CD4-positive, alpha-beta T cell treated with Interleukin-15 for 1 hour (primary cell): ENCODE measurements around the gene PLXNB2.
A peak's percentile ranks its signal among the peaks of the same experiment; 100 is the strongest.

Experiments used
- DNase-seq: peaks from one replicate; pipeline ENCODE4 v3.0.0-alpha.2; 2020

PLXNB2 gene

DNA sequence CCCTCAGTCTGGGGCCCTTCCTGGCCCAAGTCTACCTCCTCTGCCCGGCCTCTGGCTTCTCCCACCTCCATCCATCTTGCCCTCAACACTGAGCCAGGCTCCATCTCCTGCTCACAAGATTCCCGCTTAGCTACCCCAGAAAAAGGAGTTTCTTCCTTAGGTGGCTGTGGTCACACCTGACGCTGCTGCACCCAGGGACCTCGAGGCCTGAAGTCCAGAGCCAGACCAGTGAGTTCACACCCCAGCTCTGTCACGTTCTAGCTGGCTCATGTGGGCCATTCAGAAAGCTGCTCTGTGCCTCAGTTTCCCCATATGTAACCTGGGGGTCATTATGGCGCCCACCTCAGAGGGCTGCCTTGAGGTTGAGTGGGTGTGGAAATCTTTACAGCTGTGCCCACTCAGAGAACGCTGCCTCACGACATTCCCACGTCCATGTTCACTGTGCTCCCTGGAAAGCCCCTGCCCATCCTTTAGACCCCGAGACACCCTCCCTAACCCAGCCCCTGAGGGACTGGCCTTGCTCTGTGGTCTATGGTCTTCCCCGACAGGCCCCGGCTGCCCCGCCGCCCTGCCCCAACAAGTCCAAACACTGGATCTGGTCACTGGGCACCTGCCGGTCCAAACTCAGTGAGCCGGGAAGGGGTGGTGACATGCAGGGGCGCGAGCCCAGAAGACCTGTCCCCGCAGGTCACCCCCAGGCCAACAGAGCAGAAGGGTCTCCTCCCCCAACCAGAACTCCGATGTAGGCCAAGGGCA is 9.8 kb downstream of the PLXNB2 start:
- DNase-seq = no peak

- no peak for DNase-seq
Observed at GRCh38 chr22:50296658-50297490, 10.6 kb downstream of the PLXNB2 start.

DNA sequence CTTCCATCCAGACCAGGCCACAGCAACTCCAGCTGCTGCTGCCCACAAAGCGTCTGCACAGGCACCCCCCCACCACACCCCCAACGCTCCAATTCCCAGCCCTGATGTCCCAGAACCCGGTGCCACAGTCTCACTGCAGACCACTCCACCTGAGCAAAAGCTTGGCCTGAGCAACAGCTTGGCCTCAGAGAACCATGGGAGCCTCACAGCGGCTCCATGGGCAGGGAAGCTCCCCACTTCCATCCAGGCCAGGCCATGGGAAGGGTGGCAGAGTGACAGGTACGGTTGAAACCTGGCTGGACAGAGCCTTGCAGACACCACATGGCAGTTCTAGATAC is 13.2 kb downstream of the PLXNB2 start:
- DNase-seq = no peak

DNA sequence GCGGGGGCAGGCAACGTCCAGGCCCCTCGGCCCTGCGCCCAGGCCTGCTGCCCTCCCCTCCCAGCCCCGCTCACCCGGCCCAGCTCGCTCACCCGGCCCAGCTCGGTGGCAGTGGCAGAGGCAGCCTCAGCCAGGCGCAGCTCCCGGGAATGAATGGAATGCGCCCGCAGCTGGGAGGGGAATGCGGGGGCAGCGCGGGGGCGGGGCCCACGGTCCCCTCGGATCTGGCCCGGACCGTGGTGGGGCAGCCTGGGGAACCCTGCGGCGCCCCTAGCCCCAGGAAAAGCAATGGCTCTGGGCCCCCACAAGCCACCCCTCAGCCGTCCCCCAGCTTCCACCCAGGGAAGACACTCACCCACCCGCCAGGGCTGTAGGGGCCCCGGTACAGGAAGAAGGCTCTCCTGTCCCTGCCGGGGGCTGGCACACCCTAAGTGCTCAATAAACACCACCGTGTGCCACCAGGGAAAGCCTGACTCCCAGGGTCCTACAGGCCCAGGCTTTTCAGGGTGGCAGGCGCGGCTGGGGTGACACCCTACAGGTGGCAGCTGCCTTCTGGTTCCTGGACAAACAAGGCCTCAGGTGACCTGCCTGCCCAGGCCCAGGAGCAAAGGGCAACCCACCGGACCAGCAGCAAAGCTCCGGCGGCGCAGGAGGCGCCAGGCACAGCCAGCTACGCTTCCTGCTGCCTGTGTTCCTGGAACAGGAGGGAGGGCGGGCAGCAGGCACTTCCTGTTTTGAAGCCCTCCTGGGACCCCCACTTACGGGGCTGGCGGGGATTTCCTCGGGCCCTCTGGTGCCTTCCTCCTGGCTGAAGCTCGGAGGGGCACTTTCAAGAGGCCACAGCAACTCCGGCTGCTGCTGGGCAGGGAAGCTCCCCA is 13.8 kb downstream of the PLXNB2 start:
- DNase-seq = peak; percentile 42

GRCh38 chr22:50292643-50293440 is 14.6 kb downstream of the PLXNB2 start:
- peak; percentile 42 for DNase-seq

GRCh38 chr22:50289942-50290630 is 17.4 kb downstream of the PLXNB2 start:
- no peak for DNase-seq

- no peak for DNase-seq
Observed at GRCh38 chr22:50289151-50289941, 18.1 kb downstream of the PLXNB2 start.

GRCh38 chr22:50287731-50288130 is 19.7 kb downstream of the PLXNB2 start:
- no peak for DNase-seq

DNA sequence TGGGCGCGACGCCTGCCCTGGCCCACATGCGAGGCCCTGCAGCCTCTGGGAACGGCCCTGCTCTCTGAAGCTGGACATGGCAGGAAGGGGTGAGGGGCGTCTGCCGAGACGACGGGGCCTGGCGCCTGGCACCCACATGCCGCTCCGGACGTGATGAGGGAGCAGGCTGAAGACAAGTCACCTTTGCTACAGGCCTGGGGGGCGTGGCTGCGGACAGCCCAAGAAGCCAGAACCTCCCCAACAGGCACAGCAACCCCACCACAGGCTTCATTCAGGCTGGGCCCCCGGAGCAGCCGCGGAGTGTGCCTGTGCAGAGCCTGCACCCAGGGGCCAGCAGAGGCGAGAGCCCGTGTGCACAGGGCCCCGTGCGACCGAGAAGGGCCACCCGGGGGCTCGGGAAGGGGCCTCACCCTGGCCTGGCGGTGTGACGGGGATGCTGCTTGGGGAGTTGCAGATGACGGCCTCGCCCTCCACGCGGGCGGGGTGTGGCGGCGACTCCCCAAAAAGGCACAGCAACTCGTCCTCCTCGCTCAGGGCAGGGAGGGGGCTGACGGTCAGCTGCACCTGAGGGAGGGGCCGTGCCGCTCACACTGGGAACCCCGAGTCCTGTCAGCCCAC is 20.6 kb downstream of the PLXNB2 start:
- no peak for DNase-seq

DNA sequence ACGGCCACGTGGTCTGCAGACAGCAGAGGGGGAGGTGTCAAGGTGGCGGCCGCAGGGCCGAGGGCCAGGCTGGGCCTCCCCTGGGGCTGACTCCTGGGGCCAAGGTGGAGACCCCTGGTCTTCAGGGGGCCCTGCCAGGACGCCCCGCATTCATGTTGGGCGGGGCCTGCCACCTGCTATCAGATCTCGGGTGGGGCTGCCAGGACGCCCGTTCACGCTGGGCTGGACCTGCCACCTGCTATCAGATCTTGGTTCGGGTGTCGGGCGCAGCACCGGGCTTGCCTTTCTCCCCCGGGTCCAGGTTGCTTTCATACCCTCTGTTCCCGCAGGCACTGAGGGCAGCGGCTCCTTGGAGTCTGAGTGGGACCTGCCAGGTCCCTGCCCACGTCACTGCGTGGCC is 21.2 kb downstream of the PLXNB2 start:
- DNase-seq = no peak

- DNase-seq = no peak
Observed at GRCh38 chr22:50285568-50286229, 21.7 kb downstream of the PLXNB2 start.

DNA sequence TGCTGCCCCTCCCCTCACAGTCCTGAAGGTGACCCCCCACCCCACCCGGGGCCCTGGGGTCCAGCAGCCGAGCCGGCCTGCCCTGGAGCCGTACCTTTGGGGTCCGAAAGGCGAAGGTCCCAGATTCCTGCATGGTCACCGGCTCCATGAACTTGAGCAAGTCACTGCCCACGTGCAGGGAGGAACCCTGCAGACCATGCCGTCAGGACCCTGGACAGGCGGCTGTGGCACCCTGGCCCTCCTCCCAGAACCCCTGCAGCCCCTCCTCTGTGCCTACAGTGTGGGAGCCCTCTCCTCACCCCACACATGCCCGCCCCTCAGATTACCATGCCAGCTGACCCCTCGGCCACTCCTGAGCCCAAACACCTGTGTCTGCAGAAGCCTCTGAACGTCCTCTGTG is 23.0 kb downstream of the PLXNB2 start:
- DNase-seq = no peak

- DNase-seq = no peak
Observed at GRCh38 chr22:50283821-50284220, 23.6 kb downstream of the PLXNB2 start.

GRCh38 chr22:50282361-50283155 is 24.9 kb downstream of the PLXNB2 start:
- DNase-seq = no peak

GRCh38 chr22:50281957-50282356 is 25.5 kb downstream of the PLXNB2 start:
- no peak for DNase-seq

DNA sequence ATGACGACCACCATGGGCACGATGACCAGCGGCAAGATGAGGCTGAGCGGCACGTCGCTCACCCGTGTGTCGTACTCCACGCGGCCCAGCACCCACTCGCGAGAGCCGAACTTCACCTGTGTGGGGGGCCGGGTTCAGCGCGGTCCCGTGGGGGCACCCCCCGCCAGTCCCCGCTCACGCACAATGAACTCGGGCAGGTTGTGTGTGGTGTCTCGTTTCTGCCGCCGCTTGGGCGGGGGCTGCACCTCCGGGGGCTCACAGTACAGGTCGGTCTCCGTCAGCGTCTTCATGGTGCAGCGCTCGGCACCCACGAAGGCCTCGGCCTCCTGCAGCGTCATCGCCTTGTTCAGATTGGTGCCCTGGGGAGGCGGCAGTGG is 26.1 kb downstream of the PLXNB2 start:
- no peak for DNase-seq

GRCh38 chr22:50280708-50281383 is 26.6 kb downstream of the PLXNB2 start:
- no peak for DNase-seq

- no peak for DNase-seq
Observed at GRCh38 chr22:50280022-50280707, 27.3 kb downstream of the PLXNB2 start.
